Heart left ventricle (tissue), 13 donors: ENCODE data around the gene RAP2B.

Experiments used
- CTCF ChIP-seq, 12 donors: fragments of 200-600 bp; sonication (generic) in 4 of 12; IDR thresholded peaks; one replicate each; pipeline versions ENCODE4 v1.5.0 to v1.8.0; 2018 to 2022; ENCODE audit warnings: antibody characterized with exemption in 12 of 12, mild to moderate bottlenecking in 5 of 12
- POLR2A ChIP-seq, 2 donors: fragments of 450-650 bp; IDR thresholded peaks; one replicate each; pipeline ENCODE4 v1.6.1; 2017; ENCODE audit warnings: antibody characterized with exemption in 2 of 2, mild to moderate bottlenecking in 2 of 2, moderate library complexity in 2 of 2
- donor health status: ischemic (EF 13 %, LVEDD 7.1; RV severe dilation, severe dysfunction).
- donor health status: DM: no; HTN: yes; CAD: no.
- donor health status: DM: no; HTN: no; CAD: no.
- donor health status: ischemic (EF 25% LVEDD 6.9; RV normal size, moderate dysfunction).
- donor health status: ischemic (EF 25% LVEDD 5.7; RV mildly dilated, moderate dysfunction).
- donor health status: ischemic (EF 35%, LVEDD 5.7; RV mildly dilated, moderate dysfunction).
- donor health status: nonischemic (EF 11% LVEDD 7.7; RV severe dilation, severe dysfunction).
- donor health status: DM: yes; HTN: yes; CAD: no.
- donor health status: PGD.
- donor health status: ischemic (EF 29% LVEDD 5.4; RV normal size, mild dysfunction).
- donor health status: nonischemic (EF 23%, LVEDD 6.1; RV moderate dilation, normal function).

- TF ChIP-seq CTCF (IDR thresholded peaks at IDR 0.05) = no peak
- no peak for TF ChIP-seq POLR2A (IDR thresholded peaks at IDR 0.05)
Observed at GRCh38 chr3:153182501-153183293, 20.7 kb downstream of the RAP2B start.
